ENCODE data around the gene ERBB4. TPM values are rescaled to one million over a fixed set of nuclear protein-coding genes. Genes with fewer than 3 reads are reported as not detected.
A peak's percentile ranks its signal among the peaks of the same experiment; 100 is the strongest.

The ERBB4 gene
- total RNA-seq, 1 donor from 2014 or later, result 1.7 TPM

- H3K36me3 ChIP-seq, result no peaks in the 10 kb centered on the region
- H3K9me3 ChIP-seq, result no peaks in the 10 kb centered on the region
- peaks cover 0 to 19% of the 10 kb centered on the region in 2 donors for H3K4me1 ChIP-seq
- no peak overlapping the region for H3K27ac ChIP-seq
- TF ChIP-seq CTCF (IDR thresholded peaks at IDR 0.05), result no peak
- no peak for DNase-seq (ENCODE audit: low spot score in 2 of 2)
- H3K27me3 ChIP-seq, result no peaks in the 10 kb centered on the region
- no peak overlapping the region for H3K4me3 ChIP-seq
- intact Hi-C loops (cut with DNase I), result no loop called here
These were observed 153.4 kb downstream of the ERBB4 start for GRCh38 chr2:212385241-212385640.

GRCh38 chr2:212384027-212384426 is 154.6 kb downstream of the ERBB4 start:
- H3K9me3 ChIP-seq, result no peaks in the 10 kb centered on the region
- H3K27me3 ChIP-seq, result no peaks in the 10 kb centered on the region
- peaks cover 0 to 16% of the 10 kb centered on the region in 2 donors for H3K4me1 ChIP-seq
- intact Hi-C loops (cut with DNase I), result no loop called here
- H3K27ac ChIP-seq, result peak overlapping the region in 1 of 2 donors; percentile 51
- no peak for TF ChIP-seq CTCF (IDR thresholded peaks at IDR 0.05)
- no peak for DNase-seq (ENCODE audit: low spot score in 2 of 2)
- H3K4me3 ChIP-seq, result no peak overlapping the region
- H3K36me3 ChIP-seq, result no peaks in the 10 kb centered on the region

DNA sequence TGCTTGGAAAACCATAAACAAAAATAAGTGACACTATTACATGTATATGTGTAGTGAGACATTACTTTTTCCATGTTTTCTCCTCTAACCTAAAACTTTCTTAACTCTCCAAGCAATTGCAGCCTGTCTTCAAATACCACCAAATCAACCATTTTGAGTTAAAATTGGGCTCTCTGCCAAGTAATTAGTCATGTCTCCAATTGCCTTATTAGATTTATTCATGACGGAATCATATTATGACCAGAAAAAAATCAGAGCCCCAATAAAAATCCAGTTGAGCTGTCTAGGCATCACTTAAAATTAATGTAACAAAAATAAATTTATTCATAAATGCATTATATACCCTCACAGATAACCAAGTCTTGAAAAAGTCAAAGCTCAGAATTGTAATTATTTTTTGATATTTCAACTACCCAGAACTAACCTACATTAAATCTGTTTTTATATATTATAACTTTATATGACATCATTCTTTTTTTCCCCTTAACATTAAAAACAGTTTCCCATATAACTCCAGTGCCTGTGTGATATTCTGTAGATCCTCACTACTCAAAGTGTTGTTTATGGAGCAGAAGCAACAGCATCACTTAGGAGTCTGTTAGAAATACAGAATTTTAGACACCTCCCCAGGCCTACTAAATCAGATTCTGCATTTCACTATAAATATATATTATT is 157.0 kb downstream of the ERBB4 start:
- Histone ChIP-seq H3K27ac (no peak overlapping the region), H3K9me3 (no peaks in the 10 kb centered on the region), H3K27me3 (no peaks in the 10 kb centered on the region), H3K4me1 (peaks cover 0 to 6% of the 10 kb centered on the region in 2 donors), H3K4me3 (no peak overlapping the region), H3K36me3 (no peaks in the 10 kb centered on the region)
- DNase-seq (ENCODE audit: low spot score in 2 of 2), result no peak
- intact Hi-C loops (cut with DNase I), result no loop called here
- TF ChIP-seq CTCF (IDR thresholded peaks at IDR 0.05), result no peak

DNA sequence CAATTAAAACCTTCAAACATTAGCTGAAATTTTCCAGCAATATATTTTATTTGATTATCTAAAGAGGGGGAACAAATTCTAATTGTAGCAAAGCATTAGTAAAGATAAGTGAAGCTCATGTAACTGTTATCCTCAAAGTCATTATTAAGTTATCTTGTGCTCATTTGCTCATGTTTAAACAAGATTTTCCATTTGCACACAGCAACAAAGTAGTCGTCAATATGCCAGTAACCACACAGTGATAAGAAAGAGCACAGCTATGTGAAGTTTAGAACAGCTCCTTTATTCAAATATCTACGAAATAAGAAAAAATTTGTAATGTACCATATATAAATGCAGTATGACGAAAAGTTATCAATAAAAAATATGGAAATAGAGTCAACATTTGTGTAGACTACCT is 159.5 kb downstream of the ERBB4 start:
- DNase-seq (ENCODE audit: low spot score in 2 of 2), result no peak
- intact Hi-C loops (cut with DNase I), result no loop called here
- no peaks in the 10 kb centered on the region for H3K9me3 ChIP-seq
- H3K27me3 ChIP-seq, result no peaks in the 10 kb centered on the region
- no peaks in the 10 kb centered on the region for H3K36me3 ChIP-seq
- TF ChIP-seq CTCF (IDR thresholded peaks at IDR 0.05), result no peak
- H3K4me1 ChIP-seq, result peaks cover 0 to 4% of the 10 kb centered on the region in 2 donors
- H3K4me3 ChIP-seq, result no peak overlapping the region
- no peak overlapping the region for H3K27ac ChIP-seq

- no peak for TF ChIP-seq CTCF (IDR thresholded peaks at IDR 0.05)
- no peaks in the 10 kb centered on the region for H3K36me3 ChIP-seq
- H3K27me3 ChIP-seq, result no peaks in the 10 kb centered on the region
- no peak for DNase-seq (ENCODE audit: low spot score in 2 of 2)
- H3K4me1 ChIP-seq, result peaks cover 6 to 8% of the 10 kb centered on the region in 2 donors
- no peak overlapping the region for H3K27ac ChIP-seq
- H3K9me3 ChIP-seq, result no peaks in the 10 kb centered on the region
- H3K4me3 ChIP-seq, result no peak overlapping the region
- intact Hi-C loops (cut with DNase I), result no loop called here
These were observed 171.2 kb downstream of the ERBB4 start for GRCh38 chr2:212367431-212367830.
